Measurements from ENCODE around the gene PLEKHM3. TPM values are rescaled to one million over a fixed set of nuclear protein-coding genes. Genes with fewer than 3 reads are reported as not detected.
"Not testable (repeated sequence)": the region's sequence is repeated elsewhere in the genome, so short reads cannot be mapped to it uniquely, and the experiment has no call there.

The PLEKHM3 gene
- total RNA-seq, 1 donor from 2014 or later, result 9.1 TPM

- H3K36me3 Mint-ChIP-seq (ENCODE audit: low read depth), result no peaks in the 10 kb centered on the region
- no peaks in the 10 kb centered on the region for H3K9me3 Mint-ChIP-seq (ENCODE audit: low read depth)
- H3K27ac Mint-ChIP-seq (ENCODE audit: unreplicated experiment), result no peak overlapping the region
- H3K4me3 Mint-ChIP-seq (ENCODE audit: unreplicated experiment), result no peak overlapping the region
- no peak for DNase-seq (ENCODE audit: low spot score)
- no peaks in the 10 kb centered on the region for H3K27me3 Mint-ChIP-seq (ENCODE audit: low read depth)
- H3K4me1 Mint-ChIP-seq (ENCODE audit: low read depth), result peaks cover 13% of the 10 kb centered on the region
- no peak for TF ChIP-seq CTCF (IDR thresholded peaks at IDR 0.05)
These were observed 74.6 kb downstream of the PLEKHM3 start for GRCh38 chr2:207950761-207951114.

- Mint-ChIP-seq H3K9me3 (ENCODE audit: low read depth) (no peaks in the 10 kb centered on the region), H3K4me3 (ENCODE audit: unreplicated experiment) (no peak overlapping the region)
- no peak for TF ChIP-seq CTCF (IDR thresholded peaks at IDR 0.05)
These were observed 75.1 kb downstream of the PLEKHM3 start for GRCh38 chr2:207950063-207950760.

GRCh38 chr2:207949245-207949644, 76.1 kb downstream of the PLEKHM3 start:
- H3K27ac Mint-ChIP-seq (ENCODE audit: unreplicated experiment); H3K36me3 Mint-ChIP-seq (ENCODE audit: low read depth); H3K4me3 Mint-ChIP-seq (ENCODE audit: unreplicated experiment); H3K27me3 Mint-ChIP-seq (ENCODE audit: low read depth); H3K9me3 Mint-ChIP-seq (ENCODE audit: low read depth); DNase-seq (ENCODE audit: low spot score): not testable (repeated sequence)
- peaks cover 13% of the 10 kb centered on the region for H3K4me1 Mint-ChIP-seq (ENCODE audit: low read depth)

More at GRCh38 chr2:207950063-207950760, 75.1 kb downstream of the PLEKHM3 start:
- DNase-seq (ENCODE audit: low spot score), result no peak
- Mint-ChIP-seq H3K36me3 (ENCODE audit: low read depth) (no peaks in the 10 kb centered on the region), H3K4me1 (ENCODE audit: low read depth) (peaks cover 13% of the 10 kb centered on the region), H3K27ac (ENCODE audit: unreplicated experiment) (no peak overlapping the region), H3K27me3 (ENCODE audit: low read depth) (no peaks in the 10 kb centered on the region)

- H3K27ac Mint-ChIP-seq (ENCODE audit: unreplicated experiment), result no peak overlapping the region
- H3K9me3 Mint-ChIP-seq (ENCODE audit: low read depth), result no peaks in the 10 kb centered on the region
- peaks cover 6% of the 10 kb centered on the region for H3K36me3 Mint-ChIP-seq (ENCODE audit: low read depth)
- no peak overlapping the region for H3K4me3 Mint-ChIP-seq (ENCODE audit: unreplicated experiment)
- no peak for TF ChIP-seq CTCF (IDR thresholded peaks at IDR 0.05)
- peaks cover 4% of the 10 kb centered on the region for H3K4me1 Mint-ChIP-seq (ENCODE audit: low read depth)
- DNase-seq (ENCODE audit: low spot score), result no peak
- H3K27me3 Mint-ChIP-seq (ENCODE audit: low read depth), result no peaks in the 10 kb centered on the region
These were observed 80.2 kb downstream of the PLEKHM3 start for GRCh38 chr2:207944979-207945600.

DNA sequence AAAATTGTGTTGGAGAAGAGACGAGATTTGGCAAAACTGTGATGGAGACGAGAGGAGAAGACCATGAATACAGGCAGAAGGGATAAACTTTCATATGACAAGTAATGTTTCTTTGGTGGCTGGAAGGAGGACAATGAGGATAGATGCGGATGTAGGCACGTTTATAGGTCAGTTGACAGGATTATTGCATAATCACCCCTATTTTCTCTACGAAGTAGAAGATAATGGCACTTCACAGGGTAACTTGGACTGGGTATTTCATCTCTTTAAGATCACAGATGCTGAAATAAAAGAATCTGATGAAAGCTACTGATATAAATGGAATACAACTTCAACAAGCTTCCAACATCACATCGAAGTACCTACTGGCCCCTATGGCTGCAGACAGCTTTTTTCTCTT, 81.0 kb downstream of the PLEKHM3 start:
- Mint-ChIP-seq H3K27me3 (ENCODE audit: low read depth) (no peaks in the 10 kb centered on the region), H3K4me3 (ENCODE audit: unreplicated experiment) (no peak overlapping the region), H3K36me3 (ENCODE audit: low read depth) (peaks cover 6% of the 10 kb centered on the region), H3K4me1 (ENCODE audit: low read depth) (no peaks in the 10 kb centered on the region), H3K27ac (ENCODE audit: unreplicated experiment) (no peak overlapping the region), H3K9me3 (ENCODE audit: low read depth) (no peaks in the 10 kb centered on the region)
- TF ChIP-seq CTCF (IDR thresholded peaks at IDR 0.05), result no peak
- no peak for DNase-seq (ENCODE audit: low spot score)

Measured in chondrocyte (in vitro differentiated cells).